Measurements from ENCODE around the gene DHDH. TPM values are rescaled to one million over a fixed set of nuclear protein-coding genes. Genes with fewer than 3 reads are reported as not detected.

The DHDH gene
- total and polyA plus RNA-seq, 2 of the 13 experiments (the other 11 are each of a cell fraction or from before 2014, with no cell fraction given), result 0.13 to 0.91 TPM

- TF ChIP-seq ATF2 (CRISPR knock-in tag; IDR thresholded peaks at IDR 0.05) (peak; percentile 79), ZNF275 (CRISPR knock-in tag; IDR thresholded peaks at IDR 0.05; ENCODE audit: borderline replicate concordance) (peak; percentile 27; the same call in 1 of the 2 replicates), SCMH1 (CRISPR knock-in tag; IDR thresholded peaks at IDR 0.05; ENCODE audit: borderline replicate concordance) (no peak), SMAD3 (CRISPR knock-in tag; IDR thresholded peaks at IDR 0.05) (peak; percentile 80; the same call in 1 of the 2 replicates), ZFYVE20 (CRISPR knock-in tag; IDR thresholded peaks at IDR 0.05; ENCODE audit: borderline replicate concordance, low read depth) (no peak), FOXA1 (IDR thresholded peaks at IDR 0.05) (no peak), FOXA1 (CRISPR knock-in tag; IDR thresholded peaks at IDR 0.05) (no peak), EP300 (IDR thresholded peaks at IDR 0.05; ENCODE audit: low read depth in 2 of 2, low read length in 2 of 2) (peak in 1 of 2 experiments; percentile 46; a peak in 2 of 4 replicates), EP300 (CRISPR knock-in tag; IDR thresholded peaks at IDR 0.05; ENCODE audit: borderline replicate concordance) (no peak; the same call in none of the 2 replicates), ZNF431 (CRISPR knock-in tag; IDR thresholded peaks at IDR 0.05; ENCODE audit: borderline replicate concordance, low read depth) (peak; percentile 63; the same call in 1 of the 2 replicates), PRPF4 (IDR thresholded peaks at IDR 0.05; ENCODE audit: low read depth, low read length, poor library complexity, severe bottlenecking) (peak; percentile 31), ZNF501 (CRISPR knock-in tag; IDR thresholded peaks at IDR 0.05) (peak; percentile 91; the same call in 1 of the 2 replicates), ZNF513 (CRISPR knock-in tag; conservative IDR thresholded peaks at IDR 0.05) (no peak), MBD4 (IDR thresholded peaks at IDR 0.05; ENCODE audit: borderline replicate concordance, low read length) (no peak), KLF15 (CRISPR knock-in tag; IDR thresholded peaks at IDR 0.05; ENCODE audit: borderline replicate concordance) (no peak), NCOR1 (IDR thresholded peaks at IDR 0.05; ENCODE audit: borderline replicate concordance, low read length) (no peak), ZNF577 (CRISPR knock-in tag; IDR thresholded peaks at IDR 0.05; ENCODE audit: borderline replicate concordance, low read depth) (no peak), ZNF792 (CRISPR knock-in tag; IDR thresholded peaks at IDR 0.05) (peak; percentile 78; the same call in 1 of the 2 replicates), FOXK2 (IDR thresholded peaks at IDR 0.05) (no peak), DPF2 (CRISPR knock-in tag; IDR thresholded peaks at IDR 0.05; ENCODE audit: borderline replicate concordance, low read depth) (no peak), SP4 (CRISPR knock-in tag; IDR thresholded peaks at IDR 0.05) (peak; percentile 85), ISL2 (CRISPR knock-in tag; IDR thresholded peaks at IDR 0.05) (peak; percentile 70), ZNF10 (CRISPR knock-in tag; IDR thresholded peaks at IDR 0.05; ENCODE audit: borderline replicate concordance, low read depth) (no peak), ZNF317 (CRISPR knock-in tag; IDR thresholded peaks at IDR 0.05) (0 out of 2 replicates have a peak, but pooled peaks have one; percentile 66), ZNF556 (CRISPR knock-in tag; IDR thresholded peaks at IDR 0.05; ENCODE audit: borderline replicate concordance) (peak; percentile 88; the same call in 1 of the 2 replicates), ZNF776 (CRISPR knock-in tag; IDR thresholded peaks at IDR 0.05) (peak; percentile 69), PPARG (CRISPR knock-in tag; conservative IDR thresholded peaks at IDR 0.05) (peak; percentile 85)
Observed at GRCh38 chr19:48962029-48962848, 28.7 kb downstream of the DHDH start (continued).
